NCI-H2227 (cell line): ENCODE measurements around the gene FUT9.

Experiments
- DNase-seq: peaks from one replicate; lab custom pipeline; 2025; ENCODE audit not compliant: unreplicated experiment; lab: John Stamatoyannopoulos, UW

FUT9 gene

GRCh38 chr6:96066376-96066775 is 50.6 kb downstream of the FUT9 start:
- DNase-seq = no peak

- DNase-seq = no peak
These were observed 57.8 kb downstream of the FUT9 start for GRCh38 chr6:96073555-96073954.

GRCh38 chr6:96074006-96074405 is 58.2 kb downstream of the FUT9 start:
- DNase-seq = no peak

GRCh38 chr6:96075826-96076225 is 60.1 kb downstream of the FUT9 start:
- no peak for DNase-seq

- DNase-seq = no peak
These were observed 71.0 kb downstream of the FUT9 start for GRCh38 chr6:96086745-96087144.

GRCh38 chr6:96089173-96089572 is 73.4 kb downstream of the FUT9 start:
- DNase-seq = peak; percentile 2

GRCh38 chr6:96094077-96094476 is 78.3 kb downstream of the FUT9 start:
- no peak for DNase-seq

GRCh38 chr6:96099069-96099468 is 83.3 kb downstream of the FUT9 start:
- DNase-seq = no peak

- DNase-seq = no peak
These were observed 85.8 kb downstream of the FUT9 start for GRCh38 chr6:96101564-96101963.

GRCh38 chr6:96104910-96105309 is 89.1 kb downstream of the FUT9 start:
- no peak for DNase-seq

GRCh38 chr6:96110878-96111277 is 95.1 kb downstream of the FUT9 start:
- no peak for DNase-seq

GRCh38 chr6:96116674-96117073 is 100.9 kb downstream of the FUT9 start:
- no peak for DNase-seq

- no peak for DNase-seq
These were observed 109.0 kb downstream of the FUT9 start for GRCh38 chr6:96124778-96125177.

- no peak for DNase-seq
These were observed 122.6 kb downstream of the FUT9 start for GRCh38 chr6:96138406-96138805.

GRCh38 chr6:96142142-96142541 is 126.4 kb downstream of the FUT9 start:
- no peak for DNase-seq

- DNase-seq = no peak
These were observed 134.7 kb downstream of the FUT9 start for GRCh38 chr6:96150431-96150830.

GRCh38 chr6:96151707-96152106 is 135.9 kb downstream of the FUT9 start:
- no peak for DNase-seq

- no peak for DNase-seq
These were observed 136.4 kb downstream of the FUT9 start for GRCh38 chr6:96152114-96152708.

GRCh38 chr6:96153775-96154174 is 138.0 kb downstream of the FUT9 start:
- DNase-seq = no peak

GRCh38 chr6:96156425-96156824 is 140.7 kb downstream of the FUT9 start:
- no peak for DNase-seq

GRCh38 chr6:96157018-96157565 is 141.3 kb downstream of the FUT9 start:
- DNase-seq = no peak

- DNase-seq = no peak
These were observed 146.9 kb downstream of the FUT9 start for GRCh38 chr6:96162711-96163120.

GRCh38 chr6:96164802-96165201 is 149.0 kb downstream of the FUT9 start:
- DNase-seq = no peak
